Measurements from ENCODE around the gene PHACTR3.

The PHACTR3 gene

DNA sequence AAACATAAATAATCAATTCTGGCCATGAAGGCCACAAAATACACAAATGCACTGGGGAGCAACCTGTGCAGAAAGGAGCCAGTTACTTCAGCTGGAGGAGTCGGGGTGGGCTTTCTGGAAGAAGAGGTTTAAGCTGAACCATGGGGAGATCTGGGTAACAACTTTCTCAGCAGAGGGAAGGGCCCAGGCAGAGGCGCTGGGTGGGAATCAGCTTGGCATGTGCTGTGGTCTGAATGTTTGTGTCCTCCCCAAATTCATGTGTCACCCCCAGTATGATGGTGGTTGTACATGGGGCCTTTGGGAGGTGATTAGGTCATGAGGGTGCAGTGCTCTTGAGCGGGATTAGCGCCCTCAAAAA is 221.2 kb downstream of the PHACTR3 start:
- FAIRE-seq, result no peak
- DNase-seq (ENCODE audit: low spot score), result no peak

DNA sequence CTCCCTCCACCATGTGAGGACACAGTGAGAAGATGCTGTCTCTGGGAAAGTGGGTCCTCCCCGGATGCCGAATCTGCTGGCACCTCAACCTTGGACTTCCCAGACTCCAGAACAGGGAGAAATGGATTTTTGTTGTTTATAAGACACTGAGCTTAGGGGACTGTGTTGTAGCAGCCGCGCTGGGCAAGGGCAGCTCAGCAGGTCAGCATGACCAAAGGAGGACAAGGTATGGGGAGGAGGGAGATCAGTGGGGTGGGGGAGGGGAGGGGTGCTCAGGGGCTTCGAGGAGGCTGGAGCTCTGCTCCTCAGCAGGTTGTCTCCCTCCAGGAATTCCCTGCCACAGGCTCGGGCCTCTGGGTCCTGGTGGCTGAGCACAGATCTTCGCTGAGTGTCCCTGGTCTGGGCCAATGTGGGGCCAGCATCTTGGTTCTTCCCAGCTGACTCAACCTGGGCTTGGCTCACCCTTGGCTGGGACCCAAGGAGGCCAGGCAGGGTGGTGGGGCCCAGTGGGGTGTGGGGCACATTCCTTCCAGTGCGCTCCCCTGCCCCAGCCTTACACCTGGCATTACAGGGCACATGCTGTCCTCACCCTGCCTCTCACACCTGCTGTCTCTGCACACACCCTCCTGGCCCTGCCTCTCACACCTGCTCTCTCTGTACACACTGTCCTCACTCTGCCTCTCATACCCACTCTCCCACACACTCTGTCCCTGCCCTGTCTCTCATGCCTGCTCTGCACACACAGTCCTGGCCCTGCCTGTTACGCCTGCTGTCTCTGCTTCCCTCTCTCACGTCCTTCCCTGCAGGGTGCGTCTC is 221.8 kb downstream of the PHACTR3 start:
- DNase-seq (ENCODE audit: low spot score) (no peak), FAIRE-seq (no peak)

DNA sequence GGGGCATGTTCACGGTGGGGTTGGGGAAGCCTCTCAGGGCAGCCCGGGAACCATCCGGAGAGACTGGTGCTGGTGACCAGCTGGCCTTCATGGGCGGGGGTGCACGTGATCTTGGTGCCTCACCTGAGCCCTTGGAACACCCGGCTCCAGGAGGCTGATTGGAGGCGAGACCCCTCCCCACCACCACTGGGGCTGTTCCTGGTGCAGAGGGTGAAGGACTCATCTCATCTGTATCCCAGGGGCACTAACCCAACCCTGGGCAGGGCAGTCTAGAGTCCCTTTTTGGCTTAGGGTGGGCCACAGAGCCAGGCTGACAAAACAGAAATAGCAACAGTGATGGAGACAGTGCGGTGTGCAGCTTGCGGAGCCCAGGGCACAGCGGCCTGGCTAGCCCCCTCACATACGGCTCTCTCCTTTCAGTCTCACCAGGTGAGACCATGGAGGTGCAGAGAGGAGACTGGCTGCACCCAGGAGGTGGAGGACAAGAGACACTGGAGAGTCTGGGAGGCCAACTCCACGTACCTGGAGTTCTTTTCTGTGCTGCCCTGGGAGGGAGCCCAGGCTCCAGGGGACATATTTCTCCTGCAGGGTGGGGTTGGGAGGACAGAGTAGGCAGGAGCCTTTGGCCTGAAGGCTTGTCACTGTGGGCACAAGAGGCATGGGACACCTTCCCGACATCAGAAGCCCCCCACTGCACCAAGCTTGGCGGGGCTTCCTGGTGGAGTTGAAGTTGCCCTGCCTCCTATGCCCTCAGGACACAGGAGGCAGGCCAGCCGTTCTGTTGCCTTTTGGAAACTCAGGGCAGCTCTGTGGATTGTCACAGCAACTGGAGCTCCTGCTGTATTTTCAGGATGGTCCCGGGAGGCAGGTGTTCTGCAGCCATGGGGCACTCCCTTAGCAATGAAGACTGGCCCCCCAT is 223.1 kb downstream of the PHACTR3 start:
- DNase-seq (ENCODE audit: low spot score) (no peak), FAIRE-seq (no peak)

DNA sequence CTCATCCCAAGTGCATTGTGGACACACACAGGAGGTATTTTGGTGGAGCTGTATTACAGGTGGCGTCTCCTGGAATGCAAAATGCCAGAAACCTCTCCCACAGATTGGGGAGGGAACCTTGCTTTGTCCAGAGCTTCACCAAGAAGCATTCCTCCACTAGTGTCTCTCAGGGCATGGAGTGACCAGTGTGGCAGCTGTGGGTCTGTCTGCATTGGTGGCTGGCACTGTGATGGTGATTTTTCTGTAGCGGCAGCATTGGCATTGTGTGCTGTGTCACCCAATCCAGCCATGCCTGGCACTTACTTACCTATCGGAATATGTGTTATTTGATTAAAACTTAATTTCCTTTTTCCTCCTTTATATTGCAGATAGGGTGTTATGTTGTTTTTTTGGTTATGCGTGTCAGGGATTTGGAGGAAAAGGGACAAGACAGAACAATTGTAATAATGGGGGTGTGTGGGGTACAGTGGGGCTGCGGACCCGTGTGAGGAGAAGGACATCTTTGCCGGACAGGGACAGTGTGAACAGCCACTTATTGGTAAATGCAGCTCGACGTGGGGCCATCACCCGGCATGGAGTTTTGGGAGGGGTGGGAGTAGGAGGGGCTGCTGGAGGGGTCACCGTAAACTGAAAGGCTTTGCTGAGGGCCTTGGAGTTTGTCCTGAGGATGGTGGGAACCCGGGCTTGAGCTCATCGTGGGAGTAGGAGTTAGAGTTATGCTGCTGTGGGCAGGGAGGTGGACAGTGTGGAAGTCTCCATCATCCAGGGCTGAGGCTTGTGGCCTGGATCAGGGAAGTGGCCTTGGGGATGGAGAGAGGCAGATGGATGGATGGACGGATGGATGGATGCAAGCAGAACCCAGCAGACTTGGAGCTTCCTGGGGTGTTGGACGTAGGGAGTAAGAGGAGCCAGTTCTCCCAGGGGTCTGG is 224.0 kb downstream of the PHACTR3 start:
- DNase-seq (ENCODE audit: low spot score) (no peak), FAIRE-seq (no peak)

DNA sequence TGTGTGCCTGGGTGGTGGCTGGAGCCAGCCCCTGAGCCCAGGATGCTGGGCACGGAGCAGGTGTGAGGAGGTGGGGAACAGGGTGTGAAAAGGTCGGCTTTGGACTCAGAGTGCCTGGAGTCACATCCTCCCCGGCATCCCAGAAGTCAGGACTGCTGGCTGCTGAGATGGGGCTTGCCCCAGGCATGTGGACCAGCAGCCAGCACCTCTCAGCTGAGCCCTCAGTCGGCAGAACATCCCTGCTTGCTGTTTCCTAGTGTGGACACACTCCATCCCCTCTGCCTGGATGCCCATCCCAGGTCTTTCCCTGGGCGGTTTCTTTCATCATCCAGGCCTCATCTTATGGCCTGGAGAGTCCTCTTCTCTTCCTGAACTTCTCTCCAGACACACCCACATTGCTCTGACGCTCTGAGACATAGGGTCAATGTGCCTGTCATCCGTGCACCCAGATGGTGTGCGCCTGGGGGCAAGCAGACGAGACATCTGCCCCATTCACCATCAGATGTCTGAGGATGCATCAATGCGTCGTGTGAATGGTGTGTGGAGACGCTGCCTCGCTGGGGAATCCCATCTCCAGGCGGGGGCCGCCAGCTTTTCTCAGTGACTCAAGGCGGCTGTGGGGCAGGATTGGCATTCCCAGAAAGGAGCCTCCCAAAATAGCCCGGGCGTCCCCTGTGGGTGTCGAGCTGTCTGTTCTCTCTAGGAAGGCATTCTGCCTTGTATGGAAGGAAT is 224.9 kb downstream of the PHACTR3 start:
- DNase-seq (ENCODE audit: low spot score), result no peak
- no peak for FAIRE-seq

DNA sequence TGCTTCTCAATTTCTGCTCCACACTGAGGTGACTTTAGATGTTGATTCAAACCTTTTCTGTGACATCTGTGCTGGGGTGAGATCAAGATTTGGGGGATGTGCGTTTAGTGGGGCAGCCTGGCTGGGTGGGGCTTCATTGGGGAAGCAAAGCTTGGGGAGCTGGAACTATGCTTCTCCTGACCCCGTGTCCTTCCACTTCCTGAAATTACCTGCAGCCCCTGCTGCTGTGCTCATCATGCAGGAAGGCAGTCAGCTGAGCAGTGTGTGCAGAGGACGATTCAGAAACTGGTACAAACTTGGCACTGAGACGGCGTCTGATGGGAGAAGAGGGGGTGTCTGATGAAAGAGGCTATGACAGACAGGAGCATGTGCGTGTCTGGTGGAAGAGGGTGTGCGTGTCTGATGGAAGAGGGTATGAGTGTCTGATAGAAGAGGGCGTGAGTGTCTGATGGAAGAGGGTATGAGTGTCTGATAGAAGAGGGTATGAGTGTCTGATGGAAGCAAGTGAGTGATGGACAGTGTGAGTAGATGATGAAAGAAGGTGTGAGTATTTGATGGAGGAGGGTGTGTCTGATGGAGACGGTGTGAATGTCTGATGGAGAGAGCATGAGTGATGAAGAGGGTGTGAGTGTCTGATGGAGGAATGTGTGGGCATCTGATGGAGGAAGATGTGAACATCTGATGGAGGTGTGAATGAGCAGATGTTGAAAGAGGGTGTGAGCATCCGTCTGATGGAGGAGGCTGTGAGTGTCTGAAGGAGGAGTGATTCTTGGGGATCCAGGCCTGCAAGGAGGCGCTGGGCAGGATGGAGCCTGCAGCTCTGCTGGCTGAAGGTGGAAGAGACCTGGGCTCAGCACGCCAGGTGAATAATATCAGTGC is 225.7 kb downstream of the PHACTR3 start:
- DNase-seq (ENCODE audit: low spot score) (no peak), FAIRE-seq (no peak)

DNA sequence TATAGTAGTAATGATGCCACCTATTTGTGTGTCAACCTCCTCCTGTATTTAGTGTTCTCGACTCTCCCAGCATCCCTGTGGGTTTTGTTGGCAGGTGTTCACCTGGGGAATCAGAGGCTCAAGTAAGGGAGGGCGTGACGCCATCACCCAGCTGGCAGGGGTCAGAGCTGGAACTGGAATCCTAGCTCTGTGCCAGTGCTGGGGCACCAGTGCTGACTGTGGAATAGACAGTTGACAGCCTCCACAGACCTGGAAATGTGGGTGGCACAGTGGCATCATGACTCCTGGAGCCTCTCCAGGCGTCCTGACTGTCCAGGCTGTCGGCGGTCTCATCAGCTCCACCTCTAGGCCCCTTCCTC is 226.3 kb downstream of the PHACTR3 start:
- FAIRE-seq, result no peak
- no peak for DNase-seq (ENCODE audit: low spot score)

DNA sequence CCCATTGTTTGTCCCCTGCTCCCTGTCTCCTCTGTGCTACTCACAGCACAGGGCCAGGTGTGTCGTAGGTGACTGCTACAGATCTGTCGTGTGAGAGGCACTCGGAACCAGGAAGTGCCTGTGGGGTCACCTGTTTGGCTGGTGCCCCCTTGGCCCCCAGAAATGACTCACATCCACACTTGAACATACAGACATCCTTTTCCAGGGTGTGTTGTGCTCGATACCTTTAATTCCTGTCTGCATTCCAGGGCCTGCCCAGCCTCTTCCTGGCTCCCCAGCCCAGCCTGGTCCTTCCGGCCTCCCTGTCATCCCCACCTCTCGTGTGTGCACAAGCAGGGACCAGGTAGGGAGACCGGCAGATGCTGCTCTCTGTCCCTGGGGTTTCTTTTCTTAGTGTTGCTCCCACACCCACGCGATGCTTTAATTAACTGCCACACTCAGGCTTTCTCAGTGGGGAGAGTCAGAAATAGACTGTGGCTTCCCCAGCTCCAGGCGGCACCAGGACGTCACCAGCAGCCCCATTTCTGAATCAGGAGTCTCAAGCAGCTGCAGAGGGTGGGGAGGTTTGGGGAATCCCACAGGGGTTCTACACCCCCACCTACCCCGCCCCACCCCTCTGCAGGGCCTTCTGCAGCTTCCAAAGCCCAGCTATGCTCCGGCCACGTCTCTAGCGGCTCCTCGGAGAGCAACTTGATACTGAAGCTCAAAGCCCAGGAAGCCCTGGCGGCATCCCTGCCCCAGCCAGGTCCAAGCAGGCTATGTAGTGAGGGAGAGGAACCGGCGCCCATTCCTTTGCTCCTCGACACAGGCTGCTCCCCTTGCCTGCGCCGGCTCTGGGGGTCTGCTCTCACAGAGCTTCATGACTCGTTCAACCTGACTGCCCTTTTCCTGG is 226.9 kb downstream of the PHACTR3 start:
- DNase-seq (ENCODE audit: low spot score) (no peak), FAIRE-seq (no peak)

DNA sequence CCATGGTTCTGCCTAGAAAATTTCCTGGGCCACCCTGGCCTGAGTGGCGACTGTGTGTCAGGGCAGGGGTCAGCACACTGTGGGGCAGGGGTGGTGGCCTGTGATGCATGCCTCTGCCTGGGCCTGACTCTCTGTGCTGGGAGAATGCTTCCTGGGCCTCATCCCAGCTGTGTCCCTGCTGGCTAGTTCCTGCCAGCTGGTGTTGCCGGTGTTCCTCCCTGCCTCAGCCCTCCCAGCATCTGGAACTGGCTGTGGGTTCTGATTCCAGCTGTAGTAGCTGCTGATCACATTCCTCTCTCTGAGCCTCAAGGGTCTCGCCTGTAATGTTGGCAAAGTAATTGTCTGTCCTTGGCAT is 227.6 kb downstream of the PHACTR3 start:
- DNase-seq (ENCODE audit: low spot score) (no peak), FAIRE-seq (no peak)

DNA sequence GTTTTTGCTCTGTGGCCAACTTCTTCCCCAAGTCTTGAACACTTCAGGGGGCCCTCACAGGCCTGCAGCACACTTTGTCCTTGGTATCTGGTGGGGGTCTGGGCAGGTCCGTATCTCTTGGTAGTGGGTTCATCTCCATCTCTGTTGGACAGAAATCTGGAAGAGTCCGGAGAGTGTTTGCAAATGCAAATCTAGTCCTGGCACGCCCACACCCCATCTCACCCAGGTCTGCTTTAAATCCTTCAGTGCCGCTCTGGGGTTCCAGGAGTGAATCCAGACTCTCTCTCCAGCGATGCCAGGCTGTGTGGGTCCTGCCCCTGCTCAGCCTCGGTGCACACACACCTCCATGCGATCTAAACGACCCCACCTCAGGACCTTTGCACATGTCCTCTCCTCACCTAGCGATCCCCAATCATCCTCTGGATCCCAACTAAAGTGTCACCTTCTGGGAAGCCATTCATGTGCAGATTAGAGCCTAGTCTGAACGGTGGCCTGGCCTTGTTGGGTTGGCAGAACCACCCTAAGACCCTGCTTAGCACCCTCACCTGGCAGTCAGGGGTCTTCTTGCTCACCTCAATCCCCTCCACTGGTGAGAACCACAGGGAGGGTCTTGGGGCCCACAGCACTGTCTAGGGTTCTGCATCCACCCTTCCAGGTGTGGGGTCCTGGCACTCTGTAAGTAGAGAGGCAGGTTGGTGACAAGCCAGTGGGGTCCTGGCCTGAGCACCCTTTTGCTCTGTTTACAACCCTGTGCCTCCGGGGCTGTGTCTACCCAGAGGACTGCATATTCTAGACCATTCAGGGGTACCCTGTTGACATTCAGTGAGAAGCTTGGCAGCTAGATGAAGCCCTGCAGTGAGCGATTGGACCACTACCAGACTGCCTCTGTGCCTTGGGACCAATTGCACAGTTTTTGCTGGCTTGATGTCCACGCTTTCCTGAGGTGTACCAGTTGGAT is 228.3 kb downstream of the PHACTR3 start:
- FAIRE-seq, result no peak
- DNase-seq (ENCODE audit: low spot score), result no peak

DNA sequence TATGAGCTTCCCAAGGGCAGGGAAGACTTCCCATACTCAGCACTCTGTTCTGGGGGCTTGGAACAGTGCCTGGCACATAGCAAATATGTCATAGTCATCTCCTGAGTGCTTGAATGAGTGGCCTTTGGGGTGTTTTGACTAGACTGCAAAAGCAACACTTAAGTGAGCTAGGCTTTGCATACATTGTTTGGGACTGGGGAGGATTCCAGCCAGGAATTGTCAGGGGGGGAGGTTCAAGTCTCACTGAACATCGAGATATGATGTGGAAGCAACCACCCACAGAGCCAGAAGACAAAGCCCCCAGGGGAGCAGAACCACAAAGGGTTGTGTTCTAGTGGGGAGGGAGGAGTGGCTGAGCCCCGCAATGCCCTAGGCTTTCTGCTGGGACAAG is 230.7 kb downstream of the PHACTR3 start:
- DNase-seq (ENCODE audit: low spot score) (no peak), FAIRE-seq (no peak)

DNA sequence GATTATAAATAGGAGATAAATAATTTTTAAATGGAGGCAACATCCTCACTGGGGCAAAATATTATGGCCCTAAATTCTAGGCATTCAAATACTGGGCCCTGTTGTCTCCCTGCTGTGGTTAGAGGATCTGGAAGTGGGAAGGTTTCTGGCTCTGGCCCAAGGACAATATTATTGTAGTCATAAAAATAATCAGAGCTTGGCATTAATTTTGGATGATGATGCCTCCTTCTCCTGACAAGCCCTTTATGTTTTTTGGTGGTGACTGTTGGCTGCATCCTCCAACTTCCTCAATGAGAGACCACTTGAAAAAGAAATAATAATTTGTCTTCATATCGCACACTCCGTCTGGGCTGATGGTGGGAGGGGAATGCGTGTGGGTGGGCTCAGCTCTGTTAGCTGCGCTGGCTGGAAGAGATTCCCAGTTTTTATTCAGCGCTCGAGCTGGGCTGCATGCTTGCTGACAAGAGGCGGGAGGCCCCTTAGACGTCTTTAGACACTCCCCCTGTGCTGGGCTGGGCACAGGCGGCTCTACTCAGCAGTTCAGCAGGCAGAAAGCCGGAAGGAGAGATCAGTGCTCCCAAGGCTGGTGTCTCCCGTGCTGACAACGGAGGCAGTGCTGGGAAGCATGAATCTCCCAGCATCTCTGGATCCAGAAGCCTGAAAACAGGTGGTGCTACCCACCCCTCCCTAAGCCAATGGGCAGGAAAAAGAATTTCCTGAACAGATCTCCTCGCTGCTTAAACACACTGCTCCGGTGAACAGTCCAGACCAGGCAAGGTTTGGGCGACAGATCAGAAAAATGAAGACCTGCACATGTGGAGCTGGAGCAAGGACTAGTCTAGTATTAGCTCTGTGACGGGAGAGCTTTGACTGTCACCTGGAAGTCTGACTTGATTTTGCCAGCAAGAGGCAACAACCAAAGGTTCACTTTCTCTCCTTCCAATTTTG is 231.4 kb downstream of the PHACTR3 start:
- DNase-seq (ENCODE audit: low spot score), result no peak
- FAIRE-seq, result no peak

DNA sequence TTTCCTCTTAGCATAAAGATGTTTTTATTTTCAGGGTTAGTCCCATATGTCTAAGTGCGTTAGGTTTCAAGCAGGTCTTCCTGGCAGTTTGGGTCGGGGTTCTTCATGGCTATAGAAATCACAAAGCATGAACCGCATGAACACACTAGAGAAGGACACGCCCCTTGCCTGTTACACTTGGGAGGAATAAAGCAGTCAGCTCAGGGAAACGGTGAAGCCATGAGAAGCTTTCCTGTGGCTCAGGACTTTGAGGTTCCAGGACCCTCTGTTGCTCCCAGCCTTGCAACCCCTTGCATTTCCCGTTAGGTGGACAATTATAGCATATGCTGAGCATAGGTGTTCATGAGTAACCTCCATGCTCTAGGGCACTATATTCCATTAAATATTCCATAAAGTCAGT is 232.4 kb downstream of the PHACTR3 start:
- no peak for FAIRE-seq
- no peak for DNase-seq (ENCODE audit: low spot score)

DNA sequence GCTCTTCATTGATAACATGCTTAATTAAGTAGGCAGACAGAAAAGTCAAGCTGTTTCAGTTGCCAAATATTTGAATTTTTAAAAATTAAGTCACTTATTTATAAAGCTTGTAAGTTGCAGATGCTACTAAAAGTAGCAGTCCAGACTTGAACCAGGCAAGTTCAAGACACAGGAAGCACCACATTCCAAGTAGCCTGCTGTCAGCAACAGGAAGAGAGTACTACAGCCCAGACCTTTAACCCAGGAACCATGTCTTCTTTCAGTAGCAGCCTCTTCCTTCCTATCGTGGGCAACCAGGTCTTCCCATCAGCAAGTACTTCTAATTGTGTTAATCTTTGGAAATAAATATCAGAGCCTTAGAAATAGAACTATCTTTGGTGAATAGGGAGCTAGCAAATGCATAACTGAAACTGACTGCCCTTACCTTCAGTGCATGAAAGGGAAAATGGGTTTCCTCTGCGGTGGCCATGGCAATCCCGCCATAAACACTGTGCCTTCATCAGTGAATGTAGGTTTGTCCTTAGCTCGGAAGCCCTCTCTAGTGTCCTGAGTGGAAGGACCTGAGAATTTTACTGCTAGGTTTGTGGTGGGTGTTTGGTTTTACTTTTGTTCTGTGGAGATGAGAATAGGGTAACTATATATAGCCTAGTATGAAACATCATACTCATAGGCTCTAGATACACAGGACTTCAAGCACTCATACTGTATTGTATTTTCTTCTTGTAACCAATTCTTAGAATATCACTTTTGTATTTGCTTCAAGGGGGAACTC is 233.5 kb downstream of the PHACTR3 start:
- FAIRE-seq (no peak), DNase-seq (ENCODE audit: low spot score) (no peak)

DNA sequence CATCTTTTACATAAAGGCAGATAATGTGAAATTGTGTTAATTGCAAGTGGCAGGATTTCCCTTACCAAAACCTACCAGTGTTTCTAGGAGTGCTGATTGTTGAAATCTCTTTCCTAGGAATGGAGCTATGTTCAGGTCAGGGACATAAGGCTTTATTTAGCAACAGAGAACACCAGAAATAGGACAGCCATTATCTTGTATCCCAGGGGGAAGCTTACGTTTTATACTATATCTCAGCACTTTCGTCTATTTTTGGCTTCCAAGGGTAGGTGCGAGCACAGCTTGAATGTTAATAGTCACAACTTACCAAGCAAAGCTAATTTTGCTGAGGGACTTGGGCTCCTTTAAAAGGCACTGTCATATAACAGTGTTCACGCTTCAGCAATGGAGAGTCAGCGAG is 235.1 kb downstream of the PHACTR3 start:
- DNase-seq (ENCODE audit: low spot score), result no peak
- no peak for FAIRE-seq

DNA sequence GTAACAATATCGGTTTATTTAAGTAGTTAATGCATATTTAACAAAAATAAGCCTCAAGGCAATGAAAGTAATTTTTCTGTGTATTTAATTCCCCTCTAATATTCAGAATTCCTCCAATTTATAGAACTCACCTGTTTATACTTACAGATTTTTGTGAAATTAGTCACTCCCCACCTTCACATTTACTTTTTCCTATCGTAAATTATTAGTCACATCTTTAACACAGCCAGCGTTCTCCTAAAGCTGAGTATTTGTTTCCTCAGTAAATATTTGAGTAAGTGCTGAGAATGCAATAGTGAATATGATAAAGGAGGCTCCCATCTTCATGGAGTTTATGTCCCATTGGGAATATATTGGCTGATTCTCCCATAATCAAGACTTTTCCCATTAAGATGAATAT is 241.1 kb downstream of the PHACTR3 start:
- DNase-seq (ENCODE audit: low spot score) (no peak), FAIRE-seq (no peak)
